ENCODE results near the gene ST13.

Gene ST13

GRCh38 chr22:40823426-40823825, 33.0 kb downstream of the ST13 start:
- no peak overlapping the region for H3K4me3 ChIP-seq (ENCODE audit: low read length)
- peak; percentile 28 for DNase-seq (ENCODE audit: low read depth)
- TF ChIP-seq CTCF (IDR thresholded peaks at IDR 0.05; ENCODE audit: insufficient read depth, low read depth, low read length, missing control alignments), result no peak

GRCh38 chr22:40819599-40820140, 36.8 kb downstream of the ST13 start:
- peak overlapping the region; percentile 94 for H3K4me3 ChIP-seq (ENCODE audit: low read length)
- DNase-seq (ENCODE audit: low read depth), result peak; percentile 33
- no peak for TF ChIP-seq CTCF (IDR thresholded peaks at IDR 0.05; ENCODE audit: insufficient read depth, low read depth, low read length, missing control alignments)

GRCh38 chr22:40818747-40819598, 37.5 kb downstream of the ST13 start, which contains the start of gene SLC25A17:
Gene SLC25A17 (minus strand): TSS chr22:40819346. CDS start chr22:40819248, 98 bp downstream.
- H3K4me3 ChIP-seq (ENCODE audit: low read length), result peak within 1 kb of the TSS; percentile 94
- DNase-seq (ENCODE audit: low read depth), result peak; percentile 93
- peak; percentile 38 for TF ChIP-seq CTCF (IDR thresholded peaks at IDR 0.05; ENCODE audit: insufficient read depth, low read depth, low read length, missing control alignments)

GRCh38 chr22:40818192-40818746, 38.2 kb downstream of the ST13 start:
- H3K4me3 ChIP-seq (ENCODE audit: low read length), result peak overlapping the region; percentile 94
- DNase-seq (ENCODE audit: low read depth), result no peak
- no peak for TF ChIP-seq CTCF (IDR thresholded peaks at IDR 0.05; ENCODE audit: insufficient read depth, low read depth, low read length, missing control alignments)

GRCh38 chr22:40817737-40818136, 38.7 kb downstream of the ST13 start:
- no peak for DNase-seq (ENCODE audit: low read depth)
- no peak for TF ChIP-seq CTCF (IDR thresholded peaks at IDR 0.05; ENCODE audit: insufficient read depth, low read depth, low read length, missing control alignments)
- no peak overlapping the region for H3K4me3 ChIP-seq (ENCODE audit: low read length)

- no peak for DNase-seq (ENCODE audit: low read depth)
- no peak for TF ChIP-seq CTCF (IDR thresholded peaks at IDR 0.05; ENCODE audit: insufficient read depth, low read depth, low read length, missing control alignments)
- no peak overlapping the region for H3K4me3 ChIP-seq (ENCODE audit: low read length)
Measured at GRCh38 chr22:40813912-40814315, 42.5 kb downstream of the ST13 start.

Measured in epithelial cell of esophagus (primary cell).